ENCODE data around the gene NEO1.

Gene NEO1

DNA sequence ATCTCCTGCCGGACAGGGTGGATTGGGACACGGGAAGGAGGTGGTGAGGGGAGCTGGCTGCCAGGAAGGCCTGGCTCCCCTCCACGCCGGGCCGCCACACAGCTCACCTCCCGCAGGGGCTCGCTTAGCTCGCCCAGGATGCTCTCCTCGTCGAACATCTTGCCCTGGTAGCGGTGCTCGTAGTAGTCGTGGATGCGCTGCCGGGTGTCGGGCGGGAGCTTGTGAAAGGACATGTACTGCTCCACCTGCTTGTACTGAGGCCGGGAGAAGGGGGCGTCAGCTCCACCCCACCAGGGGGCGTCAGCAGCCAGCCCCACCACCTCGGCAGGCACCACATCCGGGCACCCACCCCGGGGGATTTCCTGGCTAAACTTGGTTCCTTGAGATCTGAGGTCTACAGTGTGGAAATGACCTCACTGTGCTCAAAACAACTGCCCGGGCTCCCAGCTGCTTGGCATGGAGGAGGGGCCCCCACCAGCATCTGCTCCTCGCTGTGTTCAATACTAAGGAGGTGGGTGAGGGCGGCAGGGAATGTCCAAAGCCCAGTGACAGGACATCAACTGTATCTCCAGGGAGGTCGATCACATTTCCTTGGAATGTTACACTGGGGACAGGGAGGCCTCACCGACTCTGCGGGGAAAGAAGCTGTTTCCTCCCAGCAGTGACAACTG is 273.1 kb downstream of the NEO1 start:
- no peak overlapping the region for H3K4me3 ChIP-seq (ENCODE audit: low read depth, low read length)

DNA sequence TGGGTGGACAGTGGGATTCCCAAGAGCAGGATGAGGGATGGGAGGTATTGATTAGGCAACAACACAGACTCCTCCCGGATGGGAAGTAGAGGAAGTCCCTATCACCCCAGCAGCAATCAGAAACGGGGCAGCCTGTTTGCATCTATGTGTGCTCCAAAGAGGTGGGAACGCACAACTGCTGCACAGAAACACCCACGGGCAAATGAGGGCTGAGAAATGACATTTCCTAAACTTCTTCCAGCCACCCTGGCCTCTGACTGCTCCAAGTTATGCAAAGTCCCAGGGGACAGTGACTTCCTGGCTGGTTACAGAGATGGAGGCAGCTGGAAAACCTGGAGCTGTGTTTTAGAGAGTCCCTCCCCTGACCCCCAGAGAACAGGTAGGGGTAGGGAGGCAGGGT is 273.9 kb downstream of the NEO1 start:
- no peak overlapping the region for H3K4me3 ChIP-seq (ENCODE audit: low read depth, low read length)

DNA sequence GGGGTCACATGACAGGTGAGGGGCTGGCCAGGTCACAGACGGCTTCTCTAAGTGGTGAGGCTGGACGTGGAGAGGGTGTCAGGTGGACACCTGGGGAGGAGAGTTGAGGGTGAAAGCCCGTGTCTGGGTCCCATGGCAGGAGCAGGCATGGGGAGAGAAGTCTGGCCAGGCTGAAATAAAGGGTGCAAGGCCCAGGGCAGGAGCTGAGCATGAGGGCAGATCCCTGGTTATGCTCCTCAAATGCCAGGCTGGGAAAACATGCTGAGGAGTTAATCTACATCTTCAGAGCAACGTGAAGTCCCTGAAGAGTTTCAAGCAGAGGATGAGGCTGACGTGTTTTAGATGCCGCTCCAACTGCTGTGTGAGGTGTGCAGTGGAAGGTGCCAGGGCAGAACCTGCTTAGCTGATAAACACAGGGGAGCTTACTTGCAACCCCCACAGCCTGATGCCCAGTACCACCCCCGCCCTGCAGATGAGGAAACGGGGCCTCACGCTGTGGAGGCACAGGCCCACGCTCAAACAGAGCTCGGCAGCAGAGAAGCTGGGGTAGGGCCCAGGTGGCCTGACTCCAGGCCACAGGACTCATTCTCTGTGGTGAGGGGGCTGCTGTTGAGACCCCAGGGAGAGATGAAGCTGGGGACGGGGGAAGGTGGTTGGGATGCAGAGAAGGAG is 276.0 kb downstream of the NEO1 start:
- H3K4me3 ChIP-seq (ENCODE audit: low read depth, low read length), result no peak overlapping the region

DNA sequence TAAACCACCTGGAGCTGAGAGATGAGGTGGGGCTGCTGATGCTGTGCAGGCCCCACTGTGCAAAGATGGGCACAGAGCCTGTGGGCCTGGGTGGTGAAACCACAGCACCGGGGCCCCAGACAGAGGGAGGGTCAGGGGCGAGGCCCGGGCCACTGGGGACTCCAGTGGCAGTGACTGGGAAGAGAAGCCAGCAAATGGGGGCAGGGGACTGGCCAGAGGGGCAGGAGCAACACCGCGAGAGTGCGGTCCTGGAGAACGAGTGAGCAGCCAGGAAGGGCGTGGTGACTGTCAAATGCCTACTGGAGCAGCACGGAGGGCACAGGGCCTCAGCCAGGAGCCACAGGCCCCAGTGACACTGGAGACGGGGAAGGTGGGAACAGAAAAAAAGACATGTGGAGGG is 276.7 kb downstream of the NEO1 start:
- no peak overlapping the region for H3K4me3 ChIP-seq (ENCODE audit: low read depth, low read length)

DNA sequence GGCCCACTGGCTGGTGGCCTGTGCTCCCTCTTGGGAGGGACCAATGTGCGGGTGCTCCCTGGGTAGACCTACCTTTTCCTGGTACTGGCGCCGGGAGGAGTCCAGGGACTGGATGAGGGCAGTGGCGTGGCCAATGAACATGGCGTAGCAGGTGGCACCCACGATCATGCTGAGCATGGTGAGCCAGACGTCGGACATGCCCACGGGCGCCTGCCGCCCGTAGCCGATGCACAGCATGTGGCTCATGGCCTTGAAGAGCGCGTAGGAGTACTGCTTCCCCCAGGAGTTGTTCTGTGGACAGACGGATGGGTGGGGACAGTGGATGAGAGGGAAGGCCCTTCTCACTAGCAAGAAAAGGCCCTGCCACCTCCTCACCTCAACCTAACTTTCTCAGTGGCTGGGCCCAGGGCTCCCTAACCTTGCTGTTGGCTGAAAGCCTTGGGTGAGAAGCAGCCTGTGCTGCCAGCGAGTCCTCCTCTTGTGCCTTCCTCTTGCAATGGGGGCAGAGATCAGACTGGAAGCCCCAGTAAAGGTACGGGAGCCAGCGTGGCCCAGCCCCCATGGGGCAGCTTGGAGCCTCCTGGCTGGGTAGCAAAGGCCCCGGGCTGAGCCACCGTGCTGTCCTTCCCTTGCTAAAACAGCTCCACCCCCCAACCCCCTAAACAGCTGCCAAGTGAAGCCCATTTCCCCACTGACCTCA is 277.4 kb downstream of the NEO1 start:
- H3K4me3 ChIP-seq (ENCODE audit: low read depth, low read length), result no peak overlapping the region

DNA sequence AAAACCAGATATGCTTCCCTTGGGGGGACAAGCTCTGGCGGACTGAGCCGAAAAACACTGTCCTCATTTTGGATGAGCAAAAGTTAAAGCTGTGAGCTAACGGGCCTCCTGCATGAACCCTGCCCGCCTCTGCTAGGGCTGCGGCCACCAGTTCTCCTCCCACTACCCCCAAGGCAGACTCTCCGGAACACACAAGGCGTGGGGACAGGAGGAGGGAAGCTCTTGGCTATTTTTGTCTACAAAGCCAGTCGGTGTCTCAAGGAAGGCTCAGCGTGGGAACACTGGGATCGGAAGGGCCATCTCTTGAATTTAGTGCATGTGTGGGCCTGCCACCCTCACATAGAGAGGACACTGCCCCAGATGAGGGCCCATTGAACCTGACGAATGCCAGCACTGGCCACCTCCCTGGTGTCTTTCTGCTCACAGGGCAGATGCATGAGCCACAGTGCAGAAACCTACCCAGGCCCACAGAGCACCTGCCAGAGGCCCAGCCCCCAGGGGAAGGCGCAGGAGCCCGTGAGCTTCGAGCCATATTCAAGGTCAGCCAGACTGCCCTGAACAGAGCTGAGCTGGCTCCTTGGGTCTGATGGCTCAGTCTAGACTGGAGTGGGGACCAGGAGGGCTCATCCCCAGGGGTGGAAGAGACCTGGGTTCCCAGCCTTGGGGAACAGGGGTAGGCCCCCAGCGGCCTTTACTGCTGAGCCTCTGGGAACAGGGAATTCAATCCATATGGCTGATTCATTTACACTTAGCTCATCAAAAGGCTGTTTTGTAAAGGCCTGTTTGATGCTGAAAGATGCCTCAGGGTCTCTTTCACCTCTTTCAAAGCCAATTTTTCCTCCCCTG is 278.2 kb downstream of the NEO1 start:
- no peak overlapping the region for H3K4me3 ChIP-seq (ENCODE audit: low read depth, low read length)

DNA sequence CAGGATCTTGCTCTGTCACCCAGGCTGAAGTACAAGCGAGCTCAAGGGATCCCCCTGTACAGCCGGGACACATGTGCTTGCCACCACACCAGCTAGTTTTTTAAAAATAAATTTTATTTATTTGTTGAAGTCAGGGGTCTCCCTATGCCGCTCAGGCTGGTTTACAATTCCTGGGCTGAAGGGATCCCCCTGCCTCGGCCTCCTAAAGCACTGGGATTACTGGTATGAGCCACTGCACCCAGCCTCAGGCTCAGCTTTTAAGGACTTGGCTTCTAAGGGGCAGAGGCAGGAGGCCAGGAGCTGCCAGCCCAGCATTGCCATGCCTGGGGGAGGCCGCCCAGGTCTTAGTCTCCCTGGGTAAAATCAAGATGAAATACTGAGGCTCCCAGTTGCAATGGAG is 279.2 kb downstream of the NEO1 start:
- no peak overlapping the region for H3K4me3 ChIP-seq (ENCODE audit: low read depth, low read length)

DNA sequence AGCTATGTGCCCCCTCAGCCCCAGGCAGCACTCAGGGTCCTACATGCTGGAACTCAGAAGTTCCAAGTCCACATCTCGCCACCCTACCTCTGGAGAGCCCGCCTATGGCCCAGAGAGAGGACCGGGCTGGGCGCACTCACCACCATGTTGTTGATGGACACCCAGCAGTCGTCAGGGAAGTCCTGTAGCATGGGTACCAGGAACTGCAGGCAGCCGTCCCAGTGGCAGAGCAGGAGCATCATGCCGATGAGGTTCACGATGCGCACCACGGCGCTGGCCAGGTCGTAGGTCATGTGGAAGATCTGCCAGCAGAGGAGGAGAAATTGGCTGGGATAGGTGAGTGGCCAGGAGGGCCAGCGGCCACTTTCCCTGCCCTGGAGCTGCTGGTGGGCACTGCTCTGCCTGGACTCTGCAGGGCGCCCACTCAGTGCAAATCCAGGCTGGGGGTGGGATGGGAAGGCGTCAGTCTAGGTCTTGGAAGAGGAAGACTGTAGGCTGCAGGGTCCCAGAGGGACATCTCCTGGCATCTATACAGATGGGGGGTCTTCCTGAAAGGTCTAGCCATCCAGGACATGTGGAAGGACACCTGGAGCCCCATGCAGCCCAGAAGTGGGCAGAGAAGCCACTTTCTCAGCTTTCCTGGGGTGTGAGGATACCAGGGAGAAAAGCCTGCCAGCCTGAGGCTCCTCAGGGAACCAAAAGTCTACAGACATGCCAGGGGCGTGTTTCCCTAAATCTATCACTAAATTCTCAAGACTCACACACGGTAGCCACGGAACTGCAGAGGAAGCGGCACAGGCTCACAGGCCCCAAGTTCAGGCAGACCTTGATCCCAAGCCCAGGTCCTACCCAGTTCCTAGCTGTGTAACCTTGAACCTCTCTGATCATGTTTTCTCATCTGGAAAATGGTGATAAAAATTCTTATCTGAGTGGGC is 280.0 kb downstream of the NEO1 start:
- no peak overlapping the region for H3K4me3 ChIP-seq (ENCODE audit: low read depth, low read length)

DNA sequence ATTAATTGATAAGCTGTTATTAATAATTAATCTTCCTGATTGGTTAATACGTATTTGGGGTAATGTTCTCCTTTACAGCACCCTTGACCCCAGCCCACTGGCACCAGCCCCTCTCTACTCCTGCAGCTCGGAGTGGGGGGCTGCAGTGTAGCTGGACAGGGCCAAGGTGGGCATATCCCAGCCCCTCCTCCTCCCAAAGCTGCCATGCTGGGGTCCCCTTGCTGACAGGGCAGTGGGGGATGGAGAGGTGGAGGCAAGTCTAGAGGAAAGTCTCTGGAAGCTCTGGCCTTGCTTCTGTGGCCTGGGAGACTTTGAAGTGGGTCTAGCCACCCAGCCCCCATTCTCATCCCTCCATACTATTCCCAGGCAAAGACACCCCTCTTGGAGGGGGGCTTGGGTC is 280.7 kb downstream of the NEO1 start:
- H3K4me3 ChIP-seq (ENCODE audit: low read depth, low read length), result no peak overlapping the region

DNA sequence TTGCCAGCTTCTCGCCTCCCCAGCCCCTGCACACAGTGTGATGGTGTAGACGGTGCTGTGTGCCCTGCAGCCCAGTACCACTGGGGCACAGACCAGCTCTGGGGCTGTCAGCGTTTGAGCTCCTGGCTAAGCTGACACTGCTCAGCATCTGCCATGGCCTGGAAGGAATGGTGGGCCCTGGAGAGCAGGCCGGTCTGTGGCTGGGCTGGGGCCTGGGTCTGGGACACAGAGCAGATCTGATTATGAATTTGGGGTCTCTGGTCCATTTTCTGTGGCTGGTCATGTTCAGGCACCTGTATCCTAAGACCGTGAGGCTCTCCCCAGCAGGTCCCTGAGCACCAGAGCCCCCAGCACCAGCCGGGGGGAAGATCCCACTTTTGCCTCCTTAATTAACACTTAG is 281.8 kb downstream of the NEO1 start:
- no peak overlapping the region for H3K4me3 ChIP-seq (ENCODE audit: low read depth, low read length)

DNA sequence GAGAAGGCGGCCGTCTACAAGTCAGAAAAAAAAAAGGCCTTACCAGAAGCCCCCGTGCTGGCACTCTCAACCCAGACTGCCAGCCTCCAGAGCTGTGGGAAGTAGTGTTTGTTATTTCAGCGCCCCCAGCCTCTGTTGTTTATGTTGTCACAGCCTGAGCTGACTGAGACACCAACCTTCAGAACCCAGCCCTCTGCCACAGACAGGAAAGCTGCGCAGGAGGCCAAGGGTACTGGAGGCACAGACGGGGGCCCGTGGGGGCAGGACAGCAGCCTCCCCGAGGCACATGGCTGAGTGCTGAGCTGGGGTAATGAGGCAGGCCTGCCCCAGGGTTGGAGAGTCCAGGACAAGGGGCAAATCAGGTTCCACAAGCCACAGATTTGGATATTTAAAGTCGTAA is 282.8 kb downstream of the NEO1 start:
- H3K4me3 ChIP-seq (ENCODE audit: low read depth, low read length), result no peak overlapping the region

DNA sequence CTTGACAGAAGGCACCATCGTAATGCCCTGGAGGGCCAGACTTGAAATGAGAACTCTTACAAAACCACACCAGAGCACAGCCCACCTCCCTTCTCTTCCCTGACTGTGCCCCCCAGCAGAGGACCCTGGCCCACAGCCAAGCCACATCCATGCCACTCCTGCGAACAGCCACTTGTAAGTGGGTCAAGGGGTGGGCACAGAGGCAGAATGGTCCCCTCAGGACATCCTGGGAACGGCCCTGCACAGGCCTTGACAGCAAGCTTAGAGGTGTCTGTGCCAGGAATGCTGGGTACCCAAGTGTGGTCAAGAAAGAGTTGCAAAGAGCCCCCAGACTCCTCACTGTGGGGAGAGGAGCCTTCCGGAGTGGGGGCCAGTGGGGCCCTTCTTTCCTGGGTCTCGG is 283.2 kb downstream of the NEO1 start:
- H3K4me3 ChIP-seq (ENCODE audit: low read depth, low read length), result no peak overlapping the region

DNA sequence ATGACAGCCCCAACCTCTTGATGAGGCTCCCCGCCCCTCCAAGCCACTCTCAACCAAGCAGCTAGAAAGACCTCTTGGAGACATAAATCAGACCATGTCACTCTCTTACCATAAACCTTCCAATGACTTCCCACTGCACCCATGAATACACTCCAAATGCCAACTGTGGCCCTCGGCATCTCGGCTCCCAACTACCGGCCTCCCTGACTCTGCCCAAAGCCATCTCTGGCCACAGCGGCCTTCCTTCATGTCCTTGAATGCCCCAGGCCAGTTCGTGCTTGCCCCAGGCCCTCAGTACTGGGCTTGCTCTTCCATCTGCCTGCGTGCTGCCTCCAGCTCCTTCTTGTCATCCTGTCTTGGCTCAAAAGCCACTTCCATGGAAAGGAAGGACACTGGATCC is 284.5 kb downstream of the NEO1 start:
- no peak overlapping the region for H3K4me3 ChIP-seq (ENCODE audit: low read depth, low read length)

DNA sequence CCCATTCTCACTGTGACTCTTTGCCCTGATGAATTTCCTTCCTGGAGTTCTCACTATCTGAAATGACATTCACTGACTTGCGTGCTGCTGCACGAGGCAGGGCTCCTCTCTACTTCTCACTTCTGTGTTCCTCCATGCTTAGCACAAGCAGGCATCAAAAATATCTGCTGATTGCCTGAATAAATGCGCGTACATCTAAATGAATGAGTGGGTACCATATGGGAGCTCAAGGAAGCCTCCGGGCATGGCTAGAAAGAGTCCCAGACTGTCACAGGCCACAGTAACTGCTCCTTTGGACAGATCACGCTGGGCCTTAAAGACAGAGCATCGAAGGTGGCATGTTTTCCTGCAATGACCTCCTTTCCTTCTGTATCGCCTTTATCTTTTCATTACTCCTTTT is 284.9 kb downstream of the NEO1 start:
- no peak overlapping the region for H3K4me3 ChIP-seq (ENCODE audit: low read depth, low read length)

DNA sequence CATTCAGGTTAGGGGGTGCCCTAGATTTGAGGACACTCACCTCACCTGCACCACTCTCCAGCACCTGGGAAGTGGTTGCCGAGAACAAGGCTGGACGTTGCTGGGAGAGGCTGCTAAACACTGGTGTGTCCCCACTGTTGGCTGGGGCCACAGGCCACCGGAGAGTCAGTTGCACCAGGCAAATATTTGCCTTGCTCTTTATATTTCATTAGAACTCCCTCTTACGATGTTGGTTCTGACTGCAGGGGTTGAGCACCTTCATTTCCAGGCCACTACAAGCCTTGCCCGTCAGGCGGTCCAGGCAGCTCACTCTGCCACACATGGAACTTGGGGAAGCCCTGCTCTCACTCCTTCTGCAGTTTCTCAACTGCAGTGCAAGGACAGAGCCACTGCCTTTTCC is 285.8 kb downstream of the NEO1 start:
- no peak overlapping the region for H3K4me3 ChIP-seq (ENCODE audit: low read depth, low read length)

DNA sequence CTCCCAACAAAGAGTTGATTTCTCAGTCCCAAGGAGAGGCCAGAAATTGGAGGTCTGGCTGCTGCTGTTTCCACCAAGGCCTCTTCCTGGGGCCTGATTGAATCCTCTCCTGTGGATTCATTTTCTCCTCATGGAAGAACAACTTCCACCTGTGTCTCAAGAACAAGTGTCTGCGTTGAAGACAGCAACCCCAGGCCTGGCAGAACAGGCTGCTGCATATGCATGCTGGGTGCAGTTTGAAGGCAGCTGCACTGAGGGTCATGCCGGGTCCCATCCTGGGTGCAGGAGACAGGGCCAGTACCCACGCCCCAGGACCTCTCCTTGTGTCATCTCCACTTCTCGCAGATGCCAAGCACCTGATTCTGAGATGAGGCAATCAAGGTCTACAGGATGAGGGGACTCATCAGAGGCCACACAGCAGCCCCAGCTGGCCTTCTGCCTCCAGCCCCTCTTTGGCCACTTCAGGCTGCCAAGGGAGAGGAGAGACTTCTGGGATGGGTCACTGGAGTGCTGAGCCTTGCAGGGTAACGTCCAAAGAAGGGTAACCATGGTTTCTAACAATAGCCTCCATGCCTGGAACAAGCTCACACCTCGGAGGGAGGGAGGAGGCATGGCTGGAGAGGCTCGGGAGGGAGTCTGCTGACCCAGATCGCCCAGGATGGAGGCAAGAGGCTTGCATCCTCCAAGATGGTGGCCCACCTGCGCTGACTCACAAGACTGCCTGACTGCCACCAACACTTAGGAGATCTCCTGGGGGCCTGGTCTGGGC is 286.5 kb downstream of the NEO1 start:
- no peak overlapping the region for H3K4me3 ChIP-seq (ENCODE audit: low read depth, low read length)

DNA sequence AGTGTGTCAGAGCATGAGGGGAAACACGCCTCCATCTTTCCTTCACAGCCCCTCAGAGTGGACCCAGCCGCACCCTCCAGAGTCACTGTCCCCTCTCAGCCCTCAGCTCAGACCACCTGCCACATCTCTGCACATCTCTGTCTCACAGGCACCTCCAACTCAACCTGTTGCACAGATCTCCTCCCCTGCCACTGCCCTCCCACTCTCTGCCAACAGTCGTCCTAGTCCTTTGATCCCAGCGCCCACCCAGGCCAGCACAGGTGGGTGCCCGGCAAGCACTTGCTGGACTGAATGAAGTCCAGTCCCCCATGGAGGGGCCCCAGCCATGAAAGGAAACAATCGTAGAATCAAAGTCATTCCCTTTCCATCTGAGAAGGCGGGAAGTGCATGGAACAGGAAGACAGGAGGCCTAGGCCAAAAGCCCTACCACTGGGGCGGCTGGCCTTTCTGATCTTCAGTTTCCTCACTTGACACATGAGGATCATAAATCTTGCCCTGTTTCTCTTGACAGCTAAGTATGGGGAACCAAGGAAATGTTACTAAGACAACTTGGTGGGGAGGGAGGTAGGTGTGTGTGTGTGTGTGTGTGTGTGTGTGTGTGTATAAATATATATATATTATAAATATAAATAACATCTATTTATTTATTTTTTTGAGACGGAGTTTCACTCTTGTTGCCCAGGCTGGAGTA is 288.4 kb downstream of the NEO1 start:
- H3K4me3 ChIP-seq (ENCODE audit: low read depth, low read length), result no peak overlapping the region

DNA sequence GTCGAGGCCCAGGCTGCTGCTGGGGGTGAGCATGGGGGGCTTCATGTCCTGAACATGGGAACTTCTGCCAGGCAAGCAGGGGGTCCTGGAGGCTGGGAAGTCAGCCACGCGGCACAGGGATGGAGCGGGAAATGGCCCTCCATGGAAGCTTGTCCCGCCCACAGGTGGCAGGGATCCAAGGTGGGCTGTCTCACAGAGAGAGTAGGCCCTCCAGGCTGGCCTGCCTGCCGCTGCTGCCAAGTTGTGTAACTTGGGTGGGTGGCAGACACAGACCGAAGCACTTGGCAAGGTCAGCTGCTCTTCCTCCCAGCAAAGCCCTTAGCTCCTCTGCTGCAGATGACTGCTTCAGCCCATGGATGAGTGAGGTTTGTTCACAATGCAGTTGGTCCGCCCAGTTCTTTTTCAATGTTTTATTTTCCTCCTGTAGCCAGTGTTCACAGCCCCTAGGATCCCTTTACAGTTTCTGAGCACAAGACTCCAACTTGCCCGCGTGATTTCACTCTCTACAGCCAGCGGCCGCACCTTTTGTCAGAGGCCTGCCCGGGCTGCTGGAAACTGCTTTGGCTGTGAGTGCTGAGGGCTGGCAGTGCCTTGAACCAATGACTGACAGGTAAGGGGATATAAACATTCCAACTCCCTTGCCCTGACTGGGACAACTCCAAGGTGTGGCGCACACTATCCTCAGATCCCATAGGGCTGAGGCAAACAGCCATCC is 289.8 kb downstream of the NEO1 start:
- no peak overlapping the region for H3K4me3 ChIP-seq (ENCODE audit: low read depth, low read length)

Data from iPS-11a (cell line).